Measurements from ENCODE around the gene TENM4.

- no peak for TF ChIP-seq CTCF (IDR thresholded peaks at IDR 0.05)
- TF ChIP-seq POLR2A (IDR thresholded peaks at IDR 0.05) = no peak
Measured at GRCh38 chr11:79059141-79059540, 381.7 kb downstream of the TENM4 start.

All from Peyer's patch (tissue), 4 donors.